ENCODE data around the gene DQX1.

The DQX1 gene

GRCh38 chr2:74507145-74507925 is 18.7 kb downstream of the DQX1 start, which contains the start of gene PCGF1 (continued):
- peak; percentile 92 for TF ChIP-seq PRDM10 (tag by site-specific recombination; IDR thresholded peaks at IDR 0.05)
- 0 out of 2 replicates have a peak, but pooled peaks have one; percentile 11 for TF ChIP-seq KLF7 (tag by site-specific recombination; IDR thresholded peaks at IDR 0.05; ENCODE audit: borderline replicate concordance)
- TF ChIP-seq ZNF473 (tag by site-specific recombination; IDR thresholded peaks at IDR 0.05), result no peak
- no peak for TF ChIP-seq MZF1 (tag by site-specific recombination; IDR thresholded peaks at IDR 0.05; ENCODE audit: borderline replicate concordance)
- TF ChIP-seq ZNF426 (tag by site-specific recombination; IDR thresholded peaks at IDR 0.05), result no peak
- no peak for TF ChIP-seq ZNF18 (tag by site-specific recombination; IDR thresholded peaks at IDR 0.05)
- TF ChIP-seq KLF9 (tag by site-specific recombination; IDR thresholded peaks at IDR 0.05; ENCODE audit: low read depth), result peak; percentile 58
- peak; percentile 92 for TF ChIP-seq ZIC2 (tag by site-specific recombination; IDR thresholded peaks at IDR 0.05)
- peak; percentile 85 for TF ChIP-seq YY1 (tag by site-specific recombination; IDR thresholded peaks at IDR 0.05)
- TF ChIP-seq, protein P1, sequence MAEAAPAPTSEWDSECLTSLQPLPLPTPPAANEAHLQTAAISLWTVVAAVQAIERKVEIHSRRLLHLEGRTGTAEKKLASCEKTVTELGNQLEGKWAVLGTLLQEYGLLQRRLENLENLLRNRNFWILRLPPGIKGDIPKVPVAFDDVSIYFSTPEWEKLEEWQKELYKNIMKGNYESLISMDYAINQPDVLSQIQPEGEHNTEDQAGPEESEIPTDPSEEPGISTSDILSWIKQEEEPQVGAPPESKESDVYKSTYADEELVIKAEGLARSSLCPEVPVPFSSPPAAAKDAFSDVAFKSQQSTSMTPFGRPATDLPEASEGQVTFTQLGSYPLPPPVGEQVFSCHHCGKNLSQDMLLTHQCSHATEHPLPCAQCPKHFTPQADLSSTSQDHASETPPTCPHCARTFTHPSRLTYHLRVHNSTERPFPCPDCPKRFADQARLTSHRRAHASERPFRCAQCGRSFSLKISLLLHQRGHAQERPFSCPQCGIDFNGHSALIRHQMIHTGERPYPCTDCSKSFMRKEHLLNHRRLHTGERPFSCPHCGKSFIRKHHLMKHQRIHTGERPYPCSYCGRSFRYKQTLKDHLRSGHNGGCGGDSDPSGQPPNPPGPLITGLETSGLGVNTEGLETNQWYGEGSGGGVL (tag by site-specific recombination; IDR thresholded peaks at IDR 0.05), result peak; percentile 58; the same call in 1 of the 2 replicates
- TF ChIP-seq SP7 (tag by site-specific recombination; IDR thresholded peaks at IDR 0.05), result peak; percentile 70; the same call in 1 of the 2 replicates
- peak; percentile 48; the same call in 1 of the 2 replicates for TF ChIP-seq ZNF76 (tag by site-specific recombination; IDR thresholded peaks at IDR 0.05; ENCODE audit: borderline replicate concordance, low read depth)
- TF ChIP-seq ZBTB20 (tag by site-specific recombination; IDR thresholded peaks at IDR 0.05), result peak; percentile 35; the same call in 1 of the 2 replicates
- TF ChIP-seq ZBTB7A (tag by site-specific recombination; IDR thresholded peaks at IDR 0.05; ENCODE audit: low read depth), result peak; percentile 66; the same call in 1 of the 2 replicates
- peak; percentile 9; the same call in 1 of the 2 replicates for TF ChIP-seq ZNF585B (tag by site-specific recombination; IDR thresholded peaks at IDR 0.05)
- peak; percentile 89 for TF ChIP-seq SP2 (tag by site-specific recombination; IDR thresholded peaks at IDR 0.05)
- TF ChIP-seq BCL11B (tag by site-specific recombination; IDR thresholded peaks at IDR 0.05; ENCODE audit: low read depth), result peak; percentile 46; the same call in 1 of the 2 replicates
- peak; percentile 77 for TF ChIP-seq ZBTB48 (tag by site-specific recombination; IDR thresholded peaks at IDR 0.05)
- TF ChIP-seq, protein P2, sequence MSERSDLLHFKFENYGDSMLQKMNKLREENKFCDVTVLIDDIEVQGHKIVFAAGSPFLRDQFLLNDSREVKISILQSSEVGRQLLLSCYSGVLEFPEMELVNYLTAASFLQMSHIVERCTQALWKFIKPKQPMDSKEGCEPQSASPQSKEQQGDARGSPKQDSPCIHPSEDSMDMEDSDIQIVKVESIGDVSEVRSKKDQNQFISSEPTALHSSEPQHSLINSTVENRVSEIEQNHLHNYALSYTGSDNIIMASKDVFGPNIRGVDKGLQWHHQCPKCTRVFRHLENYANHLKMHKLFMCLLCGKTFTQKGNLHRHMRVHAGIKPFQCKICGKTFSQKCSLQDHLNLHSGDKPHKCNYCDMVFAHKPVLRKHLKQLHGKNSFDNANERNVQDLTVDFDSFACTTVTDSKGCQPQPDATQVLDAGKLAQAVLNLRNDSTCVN (tag by site-specific recombination; optimal IDR thresholded peaks at IDR 0.05), result peak; percentile 67
- 0 out of 2 replicates have a peak, but pooled peaks have one; percentile 54 for TF ChIP-seq ZNF777 (tag by site-specific recombination; IDR thresholded peaks at IDR 0.05; ENCODE audit: borderline replicate concordance)
- TF ChIP-seq ZNF335 (tag by site-specific recombination; conservative IDR thresholded peaks at IDR 0.05), result peak; percentile 95
- TF ChIP-seq ZEB2 (tag by site-specific recombination; IDR thresholded peaks at IDR 0.05), result peak; percentile 67
- peak; percentile 97 for TF ChIP-seq ZNF423 (tag by site-specific recombination; IDR thresholded peaks at IDR 0.05)
- TF ChIP-seq ZNF157 (tag by site-specific recombination; IDR thresholded peaks at IDR 0.05), result no peak
- no peak for TF ChIP-seq ZNF311 (tag by site-specific recombination; IDR thresholded peaks at IDR 0.05; ENCODE audit: borderline replicate concordance)
- TF ChIP-seq, protein P3, sequence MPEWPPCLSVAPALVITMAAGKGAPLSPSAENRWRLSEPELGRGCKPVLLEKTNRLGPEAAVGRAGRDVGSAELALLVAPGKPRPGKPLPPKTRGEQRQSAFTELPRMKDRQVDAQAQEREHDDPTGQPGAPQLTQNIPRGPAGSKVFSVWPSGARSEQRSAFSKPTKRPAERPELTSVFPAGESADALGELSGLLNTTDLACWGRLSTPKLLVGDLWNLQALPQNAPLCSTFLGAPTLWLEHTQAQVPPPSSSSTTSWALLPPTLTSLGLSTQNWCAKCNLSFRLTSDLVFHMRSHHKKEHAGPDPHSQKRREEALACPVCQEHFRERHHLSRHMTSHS (tag by site-specific recombination; IDR thresholded peaks at IDR 0.05), result no peak
- TF ChIP-seq ZBTB17 (tag by site-specific recombination; IDR thresholded peaks at IDR 0.05), result peak; percentile 96
- 0 out of 2 replicates have a peak, but pooled peaks have one; percentile 5 for TF ChIP-seq ZNF146 (tag by site-specific recombination; IDR thresholded peaks at IDR 0.05)
- TF ChIP-seq OSR2 (tag by site-specific recombination; IDR thresholded peaks at IDR 0.05), result peak; percentile 13; the same call in 1 of the 2 replicates
- TF ChIP-seq SP3 (tag by site-specific recombination; IDR thresholded peaks at IDR 0.05), result peak; percentile 86
- TF ChIP-seq EGR2 (tag by site-specific recombination; IDR thresholded peaks at IDR 0.05; ENCODE audit: low read depth), result peak; percentile 71; the same call in 1 of the 2 replicates
